SH-SY5Y (cell line): Measurements from ENCODE around the gene KLHL18.

Experiments
- GATA2 ChIP-seq: IDR thresholded peaks from 2 replicates; pipeline ENCODE4 v1.6.1; 2011; ENCODE audit warnings: mild to moderate bottlenecking, low read depth, low read length
- GATA3 ChIP-seq: IDR thresholded peaks from 2 replicates; pipeline ENCODE4 v1.6.1; 2011; ENCODE audit warnings: low read depth, mild to moderate bottlenecking, low read length, moderate library complexity

DNA sequence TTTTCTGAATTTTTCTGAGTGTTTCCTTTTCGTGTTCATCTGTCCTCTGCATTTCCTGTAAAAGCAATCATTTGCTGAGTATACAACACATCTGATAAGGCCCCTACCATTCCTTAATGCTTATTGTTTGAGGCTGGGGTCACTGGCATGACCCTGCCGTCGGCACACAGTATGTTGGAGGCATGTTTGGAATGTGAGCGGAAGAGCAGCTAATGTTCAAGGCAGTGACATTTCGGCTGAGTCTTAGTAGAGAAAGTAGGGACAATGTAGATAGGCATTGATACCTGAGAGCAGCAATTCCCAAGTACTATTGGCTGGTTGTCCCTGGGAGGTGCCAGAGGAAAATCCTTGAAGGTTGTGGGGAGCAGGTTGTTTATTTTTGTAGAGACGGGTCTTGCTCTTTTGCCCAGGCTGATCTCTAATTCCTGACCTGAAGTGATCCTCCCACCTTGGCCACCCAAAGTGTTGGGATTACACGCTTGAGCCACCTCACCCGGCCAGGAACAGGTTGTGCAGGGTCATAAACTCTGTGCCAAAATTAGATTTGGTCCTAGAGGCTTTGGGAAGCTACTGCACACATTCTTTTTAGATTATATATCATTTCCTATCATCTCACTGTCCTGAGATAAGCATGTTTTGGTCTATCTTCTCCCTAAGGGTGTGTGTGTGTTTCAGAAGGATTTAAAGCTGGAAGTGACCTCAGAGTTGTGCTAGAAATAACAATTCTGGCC, 111.6 kb downstream of the KLHL18 start:
- TF ChIP-seq GATA2 (no peak; the same call in 1 of the 2 replicates), GATA3 (no peak)
